Stimulated activated CD4-positive, alpha-beta T cell treated with anti-CD3 and anti-CD28 coated beads, Interleukin-12 subunit alpha, Interleukin-12 subunit beta, amount 100 ng/mL, for 48 hours (primary cell): ENCODE measurements around the gene LPP.

Source experiments
- DNase-seq, 3 donors: peaks; one replicate each; pipeline ENCODE4 v3.0.0-alpha.2; 2020; ENCODE audit warnings: low read depth in 2 of 3, low spot score in 1 of 3

LPP gene

DNA sequence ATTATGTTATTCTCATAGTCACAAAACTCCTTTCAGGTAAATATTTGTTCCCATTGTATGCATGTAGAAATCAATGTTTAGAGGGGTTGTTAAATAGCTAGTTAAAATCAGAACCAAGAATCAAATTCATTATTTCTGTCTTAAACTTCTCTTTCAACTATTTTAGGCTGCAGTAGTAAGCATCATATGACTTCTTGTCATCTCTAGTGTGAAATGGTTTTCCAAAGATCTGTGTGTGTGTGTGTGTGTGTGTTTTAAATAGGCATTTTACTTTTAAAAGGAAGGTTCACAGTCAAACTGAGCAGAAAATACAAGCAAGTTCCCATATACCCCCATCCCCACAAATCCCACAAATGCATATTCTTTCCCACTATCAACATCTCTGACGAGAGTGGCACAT lies 506.5 kb downstream of the LPP start:
- no peak for DNase-seq

DNA sequence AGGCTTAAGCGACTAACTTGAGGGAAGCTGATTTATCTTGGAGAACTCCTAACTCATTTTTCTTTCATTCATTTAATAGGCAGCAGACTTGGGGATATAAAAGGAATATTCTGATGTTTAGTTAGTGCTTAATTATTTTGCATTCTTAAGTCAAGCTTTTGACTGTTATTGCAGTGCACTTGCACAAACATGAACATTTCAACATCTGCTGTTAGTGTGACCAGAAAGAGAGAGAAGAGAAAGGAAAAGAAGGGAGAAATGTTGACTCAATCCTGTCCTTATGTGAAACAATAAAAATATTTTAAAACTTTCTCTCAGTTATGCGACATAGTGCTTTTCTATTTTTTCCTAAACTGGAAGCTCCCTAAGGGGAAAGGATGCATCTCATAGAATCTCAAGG lies 507.8 kb downstream of the LPP start:
- no peak for DNase-seq

DNA sequence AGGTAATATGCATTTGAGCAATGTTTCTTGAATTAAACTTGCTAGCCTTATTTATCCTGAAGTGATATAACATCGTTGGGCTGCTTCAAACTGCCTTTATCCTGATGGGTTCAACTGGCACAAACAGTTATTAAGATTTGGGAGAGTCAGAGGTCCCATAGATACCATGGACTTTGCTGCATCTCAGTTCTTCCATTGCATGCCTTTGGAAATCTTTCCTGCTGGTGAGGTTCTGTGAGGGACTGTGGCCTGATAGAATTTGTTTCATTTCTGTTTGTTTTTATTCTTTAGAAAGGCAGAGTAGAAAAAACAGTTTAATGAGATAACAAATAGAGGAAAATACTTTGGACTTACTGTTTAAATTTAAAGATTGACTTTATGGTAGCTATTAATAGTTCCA lies 508.3 kb downstream of the LPP start:
- no peak for DNase-seq

DNA sequence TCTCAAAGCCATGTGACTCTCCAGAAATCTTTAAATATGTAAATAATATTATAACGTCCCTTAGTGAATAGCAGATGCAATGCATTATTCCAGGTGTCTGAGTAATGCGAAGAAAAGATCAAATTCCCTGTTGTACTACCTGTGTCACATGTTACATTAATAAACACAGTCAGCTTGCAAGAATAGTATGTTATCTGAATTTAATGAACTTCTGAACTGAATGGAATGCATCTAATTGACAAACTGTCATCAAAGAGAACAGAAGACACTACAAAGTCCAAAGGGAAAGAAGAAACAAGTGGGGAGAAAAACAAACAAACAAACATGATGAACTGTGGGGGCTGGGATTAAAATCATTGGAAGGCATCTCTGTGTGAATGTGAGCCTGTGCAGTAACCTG lies 508.8 kb downstream of the LPP start:
- DNase-seq, result no peak

DNA sequence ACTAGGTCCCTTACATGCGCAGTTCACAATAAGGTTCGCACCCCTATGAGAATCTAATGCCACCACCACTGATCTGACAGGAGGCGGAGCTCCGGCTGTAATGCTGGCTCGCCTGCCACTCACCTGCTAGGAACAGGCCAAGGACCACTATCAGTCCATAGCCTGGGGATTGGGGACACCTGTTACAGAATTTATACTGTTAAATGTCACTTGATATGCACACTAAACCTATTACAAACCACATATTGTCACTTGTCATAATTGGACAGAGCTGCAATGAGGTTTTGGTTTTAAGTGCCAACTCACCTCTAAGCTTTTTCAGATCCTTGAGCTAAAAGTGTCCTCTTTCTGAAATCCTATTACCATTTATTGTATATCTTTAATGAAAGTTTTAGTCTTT lies 509.9 kb downstream of the LPP start:
- DNase-seq, result no peak

DNA sequence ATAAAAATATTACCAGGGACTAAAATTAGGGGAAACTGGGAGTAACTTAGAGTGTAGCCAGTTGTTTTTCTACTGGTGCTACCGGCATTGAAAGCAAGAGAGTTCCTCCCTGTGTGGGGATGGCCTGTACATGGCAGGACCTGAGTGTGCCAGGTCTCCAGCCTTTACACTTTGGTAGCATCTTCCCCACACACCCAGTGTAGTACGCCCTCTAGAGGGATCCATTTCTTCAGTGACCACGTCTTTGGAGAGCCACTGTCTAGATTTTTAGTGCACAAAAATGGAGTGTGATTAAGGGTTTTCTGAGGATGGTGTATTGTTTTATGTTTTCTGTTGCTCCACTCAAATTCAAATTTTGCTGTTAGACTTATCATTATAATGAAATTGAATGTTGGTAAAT lies 510.8 kb downstream of the LPP start:
- DNase-seq, result no peak

DNA sequence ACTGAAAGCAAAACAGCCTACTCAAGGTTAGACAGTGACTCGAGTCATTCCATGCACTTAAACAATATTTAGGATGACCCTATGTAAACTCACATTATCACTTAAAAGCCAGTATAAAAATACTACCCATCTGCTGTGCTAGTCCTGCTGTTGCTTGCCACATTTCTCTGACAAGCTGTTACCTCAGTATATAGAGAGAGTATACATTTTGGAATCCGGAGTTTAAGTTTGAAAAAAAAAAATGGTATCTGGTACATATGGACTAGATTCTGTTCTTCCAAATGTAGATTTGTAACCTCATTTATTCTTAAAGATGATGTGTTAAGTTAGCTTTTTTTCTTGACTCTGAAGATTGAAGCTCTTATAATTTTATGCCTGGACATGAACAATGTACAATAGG lies 514.0 kb downstream of the LPP start:
- DNase-seq, result no peak

DNA sequence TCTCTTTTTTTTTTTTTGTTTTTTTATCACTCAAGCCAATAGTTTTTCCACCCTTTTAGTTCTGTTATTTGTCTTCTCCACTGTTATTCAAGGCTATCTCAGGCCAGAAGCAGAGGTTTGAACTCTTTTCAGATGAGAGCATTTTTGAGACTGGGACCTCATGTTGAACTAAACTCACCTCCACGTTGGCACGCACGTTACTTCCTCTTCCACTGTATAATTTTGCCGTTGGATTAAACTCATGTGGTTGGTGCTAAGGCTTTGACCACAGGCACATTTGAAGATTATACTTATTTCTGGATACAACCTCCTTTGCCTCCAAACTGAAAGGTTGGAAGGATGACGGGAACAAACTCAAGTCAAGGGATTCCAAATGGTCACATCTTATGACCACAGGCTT lies 516.5 kb downstream of the LPP start:
- no peak for DNase-seq

DNA sequence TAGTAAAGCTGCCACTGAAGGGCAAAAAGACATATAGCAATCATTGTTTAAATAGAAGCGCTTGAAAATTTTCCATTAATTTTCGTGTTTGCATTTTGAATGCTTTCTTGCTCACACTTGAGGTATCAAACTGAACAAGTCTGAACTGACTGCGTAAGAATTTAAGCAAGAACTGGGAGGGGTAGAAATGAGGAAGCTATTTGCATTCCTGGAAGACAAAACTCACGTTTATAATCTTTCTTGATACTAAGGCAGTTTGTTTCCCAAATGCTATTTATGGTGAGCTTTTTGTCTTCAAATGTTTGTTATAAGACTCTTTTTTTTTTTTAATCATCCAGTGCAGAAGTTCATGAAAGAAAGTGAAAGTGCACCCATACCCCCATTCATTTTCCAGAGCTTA lies 518.0 kb downstream of the LPP start:
- DNase-seq, result no peak

DNA sequence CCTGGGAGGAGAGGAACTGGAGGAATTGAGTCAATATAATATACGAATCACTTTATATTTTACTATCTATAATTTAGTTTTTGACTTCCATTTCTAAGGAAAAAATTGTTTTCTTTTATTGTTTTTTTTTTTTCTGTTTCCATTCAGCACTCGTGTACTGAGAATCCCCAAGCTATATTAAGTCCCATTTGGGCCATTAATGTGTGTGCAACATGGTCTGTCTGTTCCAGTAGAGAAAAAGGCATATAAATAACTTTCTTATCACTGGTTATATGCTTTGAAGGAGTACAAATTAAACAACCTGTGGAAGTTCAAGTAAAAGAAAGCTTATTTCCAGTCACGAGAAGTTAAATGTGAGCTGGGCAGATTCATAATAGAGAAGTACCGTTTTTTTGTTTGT lies 518.9 kb downstream of the LPP start:
- no peak for DNase-seq

DNA sequence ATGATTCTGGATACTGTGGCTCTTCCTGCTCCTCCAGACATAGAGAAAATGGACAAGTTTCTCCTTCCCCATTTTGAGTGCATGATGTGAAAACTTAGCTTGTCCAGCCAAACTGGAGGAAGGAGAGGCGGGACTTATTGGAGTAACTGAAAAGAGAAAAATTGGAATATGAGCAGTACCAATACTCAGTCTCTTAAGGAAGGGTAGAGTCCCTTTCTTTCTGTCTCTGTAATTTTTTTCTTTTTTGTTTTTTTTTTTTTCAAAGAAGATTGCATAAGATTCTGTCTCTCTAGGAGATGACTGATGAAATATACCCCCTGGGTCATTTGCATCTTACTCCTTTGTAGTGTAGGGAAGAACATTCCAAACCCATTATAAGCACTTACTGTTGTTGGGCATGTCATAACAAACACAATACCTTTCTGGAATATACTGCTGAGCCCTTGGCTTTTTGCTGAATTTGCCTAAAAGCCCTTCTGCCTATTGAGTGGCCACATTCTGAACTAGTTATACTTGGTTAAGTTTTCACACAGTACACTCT lies 519.8 kb downstream of the LPP start:
- no peak for DNase-seq

DNA sequence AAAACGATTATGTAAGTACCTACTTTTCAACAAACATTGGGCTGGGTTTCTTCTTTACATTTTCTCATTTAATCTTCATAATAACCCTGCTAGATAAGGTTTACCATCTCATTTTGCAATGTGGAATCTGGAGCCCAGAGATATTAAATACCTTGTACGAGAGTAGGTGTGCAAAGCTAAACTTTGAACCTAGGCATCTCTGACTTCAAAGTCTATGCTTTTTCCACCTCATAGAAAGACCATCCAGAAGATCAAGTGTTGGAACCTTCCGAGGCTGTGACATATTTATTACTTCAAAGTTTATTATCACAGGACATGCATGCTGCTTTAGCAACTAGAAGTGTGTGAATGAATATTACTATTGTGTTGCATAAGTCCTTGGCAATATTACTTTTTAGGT lies 520.6 kb downstream of the LPP start:
- no peak for DNase-seq

DNA sequence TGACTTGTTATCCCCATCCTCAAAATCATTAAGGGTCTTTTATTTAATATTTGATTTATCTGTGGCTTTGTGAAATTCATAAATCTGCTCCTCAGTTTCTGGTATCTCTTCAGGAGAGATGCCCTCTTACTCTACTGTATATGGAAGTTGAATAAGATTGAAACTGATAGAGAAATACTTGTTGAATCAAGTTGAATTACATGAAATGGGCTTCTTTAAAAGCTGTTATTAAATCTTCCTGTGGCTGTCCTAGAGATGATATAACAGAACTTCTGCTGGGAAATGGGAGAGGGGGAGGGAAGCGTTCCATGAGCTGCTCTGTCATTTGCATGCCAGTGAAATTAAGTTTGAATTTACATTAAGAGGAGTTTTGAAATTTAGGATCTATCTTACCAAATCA lies 523.4 kb downstream of the LPP start:
- DNase-seq, result no peak

DNA sequence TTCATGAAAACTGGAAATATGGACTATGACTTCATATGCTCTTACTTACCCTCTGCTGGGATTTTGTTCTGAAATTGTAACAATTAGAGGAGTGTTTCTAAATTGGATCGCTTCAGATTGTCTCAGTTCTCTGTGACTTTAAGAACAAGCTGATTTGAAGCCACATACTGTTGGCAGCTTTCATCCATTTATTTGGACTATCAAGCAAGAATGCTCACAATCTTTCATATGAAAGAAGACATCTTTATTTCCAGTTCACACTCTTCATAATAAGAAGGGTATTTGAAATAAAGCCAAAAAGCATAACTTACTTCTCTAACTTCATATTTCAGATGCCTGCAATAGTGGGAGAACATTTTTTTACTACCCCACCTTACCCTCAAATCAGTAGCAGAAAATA lies 526.2 kb downstream of the LPP start:
- no peak for DNase-seq

DNA sequence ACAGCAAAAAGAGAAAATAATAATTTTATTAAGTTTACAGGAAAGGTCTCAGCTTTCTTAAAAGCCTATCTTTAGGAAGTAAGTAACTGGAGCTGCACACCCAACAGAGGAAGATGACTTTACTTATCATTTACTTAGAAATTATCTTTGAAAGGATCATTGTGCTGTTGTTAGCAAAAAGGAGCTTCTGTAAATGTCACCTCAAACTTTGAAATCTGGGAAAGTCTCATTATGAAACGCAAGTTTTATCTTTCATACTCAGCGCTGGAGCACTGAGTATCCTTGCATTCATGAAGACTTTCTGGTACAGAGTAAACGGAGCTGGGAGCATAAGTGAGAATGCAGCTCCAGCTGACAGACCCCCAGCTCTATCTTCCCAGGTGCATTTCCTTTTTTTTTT lies 526.6 kb downstream of the LPP start:
- no peak for DNase-seq

DNA sequence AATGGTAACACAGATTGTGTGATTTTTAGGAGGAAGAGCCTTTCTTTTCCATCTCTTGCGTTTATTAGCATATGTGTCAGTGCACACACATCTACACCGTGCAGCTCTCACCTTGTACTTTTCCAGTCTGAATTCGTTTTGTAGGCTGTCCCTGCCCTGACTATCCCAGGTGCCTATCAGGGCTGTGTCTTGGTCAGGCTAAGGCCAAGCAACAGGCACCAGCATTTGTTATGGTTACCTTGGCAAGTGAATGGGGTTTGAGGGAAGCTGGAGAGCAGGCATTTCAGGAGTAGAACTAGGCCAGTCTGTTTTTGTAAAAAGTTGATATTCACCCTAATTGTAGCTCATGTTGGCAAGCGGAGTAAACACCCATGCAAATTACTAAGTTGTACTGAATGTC lies 528.4 kb downstream of the LPP start:
- DNase-seq, result no peak

DNA sequence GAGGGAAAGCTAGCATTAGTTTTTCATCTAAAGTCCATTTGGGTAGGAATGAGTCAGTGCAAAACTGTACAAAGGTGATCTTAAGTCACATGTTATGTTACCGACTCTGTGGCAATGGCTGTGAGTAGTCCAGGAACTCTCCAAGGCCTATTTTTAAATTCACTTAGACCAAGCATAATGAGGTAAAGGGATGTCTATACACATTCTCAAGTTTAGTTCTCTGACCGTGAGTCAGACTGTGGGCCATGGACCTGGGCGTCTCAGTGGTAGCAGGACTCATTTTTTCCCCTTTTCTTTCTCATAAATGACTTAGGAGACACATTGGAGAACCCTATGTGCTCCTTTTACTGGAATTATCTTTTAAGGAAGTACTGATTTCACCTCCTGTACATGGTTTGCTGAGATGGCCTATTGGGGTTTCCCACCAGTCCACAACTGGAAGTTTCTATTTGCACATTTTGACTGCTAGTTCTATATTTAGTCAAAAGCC lies 529.1 kb downstream of the LPP start:
- DNase-seq, result peak; percentile 37 to 57 (median 40)

DNA sequence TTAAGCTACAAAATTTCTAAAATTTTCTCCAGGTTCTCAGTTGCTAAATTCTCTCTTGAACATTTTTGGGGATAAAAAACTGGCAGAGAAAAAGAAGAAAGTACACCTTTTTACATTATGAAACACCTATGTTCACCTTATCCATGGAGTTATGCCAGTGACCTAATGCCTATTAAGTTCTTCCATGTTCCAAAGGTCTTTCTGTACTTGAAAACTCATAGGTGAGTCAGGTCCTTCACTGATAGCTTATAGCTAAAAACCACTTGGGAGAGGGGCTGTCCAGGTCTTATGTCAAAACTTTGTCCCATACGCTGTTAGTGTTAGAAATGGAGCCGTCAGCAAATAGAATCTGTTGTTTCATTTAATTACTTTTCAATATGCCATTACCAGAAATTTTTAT lies 530.3 kb downstream of the LPP start:
- no peak for DNase-seq

DNA sequence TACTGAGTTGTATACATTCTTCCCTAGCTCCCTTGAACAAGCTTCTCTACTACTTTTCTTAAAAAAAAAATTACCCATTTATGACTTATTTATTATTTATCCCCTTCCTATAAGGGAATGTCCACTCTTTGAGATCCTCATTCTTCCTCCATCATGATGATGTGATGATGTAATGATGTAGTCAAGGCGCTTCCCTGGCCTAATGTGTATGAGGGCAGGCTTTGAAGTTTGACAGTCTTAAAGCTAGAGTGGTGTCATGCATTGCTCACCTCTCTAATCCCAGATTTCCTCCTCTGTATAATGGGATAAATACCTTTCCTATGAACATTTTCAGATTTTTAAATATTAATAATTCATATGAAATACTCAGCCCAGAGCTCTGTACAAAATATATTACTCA lies 531.8 kb downstream of the LPP start:
- no peak for DNase-seq

DNA sequence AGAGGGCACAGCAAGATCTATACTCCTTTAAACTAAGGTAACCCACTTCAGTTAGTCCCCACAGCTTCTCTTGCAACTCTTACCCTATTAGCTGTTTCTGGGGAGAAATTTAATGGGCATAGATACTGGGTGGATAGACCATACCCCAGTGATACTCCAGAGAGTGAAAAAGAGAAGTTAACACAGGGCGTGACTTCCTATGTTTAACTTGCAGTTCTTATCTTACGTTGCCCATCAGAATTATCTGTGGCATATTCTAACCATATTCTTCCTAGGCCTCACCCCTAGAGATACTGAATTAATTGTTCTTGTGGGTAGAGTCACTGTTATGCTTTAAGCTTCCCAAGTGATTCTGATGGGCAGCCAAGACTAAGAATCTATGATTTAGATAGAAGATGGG lies 532.4 kb downstream of the LPP start:
- DNase-seq, result no peak

DNA sequence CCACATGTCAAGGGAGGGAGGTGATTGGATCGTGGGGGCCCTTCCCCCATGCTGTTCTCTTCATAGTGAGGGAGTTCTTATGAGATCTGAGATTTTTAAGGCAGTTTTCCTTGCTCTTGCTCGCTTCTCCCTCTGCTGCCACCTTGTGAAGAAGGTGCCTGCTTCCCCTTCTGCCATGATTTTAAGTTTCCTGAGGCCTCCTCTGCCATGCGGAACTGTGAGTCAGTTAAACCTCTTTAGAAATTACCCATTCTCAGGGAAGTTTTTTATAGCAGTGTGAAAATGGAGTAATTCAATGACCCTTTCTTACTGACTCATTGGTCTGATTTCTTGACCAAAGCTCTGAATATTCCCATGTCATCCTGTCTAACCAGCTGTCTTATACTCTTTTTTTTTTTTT lies 533.4 kb downstream of the LPP start:
- DNase-seq, result no peak

DNA sequence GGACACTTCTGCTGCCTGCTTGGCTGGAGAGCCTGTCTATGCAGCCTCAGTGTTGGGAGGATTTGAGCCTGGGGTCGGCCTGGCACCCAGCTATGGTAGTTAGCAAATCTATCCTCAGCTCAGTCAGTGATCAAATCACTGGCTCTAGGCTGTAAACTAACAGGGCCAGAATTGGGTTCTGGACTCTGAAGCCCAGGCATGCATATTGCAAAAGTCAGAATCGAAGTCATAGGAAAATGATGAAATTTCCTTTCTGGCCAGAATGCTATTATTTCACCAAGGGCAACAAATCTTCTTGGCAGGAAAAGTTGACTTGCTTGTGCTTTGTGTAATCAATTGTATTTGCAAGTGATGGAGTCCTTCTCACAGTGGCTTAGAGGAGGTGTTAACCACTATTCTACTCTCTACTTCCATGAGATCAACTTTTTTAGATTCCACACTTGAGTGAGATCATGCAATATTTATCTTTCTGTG lies 535.2 kb downstream of the LPP start:
- no peak for DNase-seq

DNA sequence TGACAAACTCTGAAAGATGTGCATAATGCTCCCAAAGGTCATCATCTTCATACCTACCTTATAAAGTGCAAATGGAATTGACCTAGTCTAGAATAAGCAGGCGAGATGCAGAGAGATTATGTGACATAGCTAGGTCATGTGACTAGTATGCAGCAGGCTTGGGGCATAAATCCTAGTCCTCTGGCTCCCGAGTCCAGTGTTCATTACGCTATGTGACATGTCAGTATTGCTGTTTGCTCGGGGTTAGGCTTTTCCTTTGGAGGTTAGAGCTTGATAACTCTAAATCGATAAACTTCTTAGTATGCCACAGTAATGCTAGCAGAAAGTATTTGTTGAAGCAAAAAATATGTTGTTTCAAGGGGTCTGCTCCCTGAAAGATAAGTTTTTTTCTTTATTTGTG lies 536.1 kb downstream of the LPP start:
- DNase-seq, result no peak

DNA sequence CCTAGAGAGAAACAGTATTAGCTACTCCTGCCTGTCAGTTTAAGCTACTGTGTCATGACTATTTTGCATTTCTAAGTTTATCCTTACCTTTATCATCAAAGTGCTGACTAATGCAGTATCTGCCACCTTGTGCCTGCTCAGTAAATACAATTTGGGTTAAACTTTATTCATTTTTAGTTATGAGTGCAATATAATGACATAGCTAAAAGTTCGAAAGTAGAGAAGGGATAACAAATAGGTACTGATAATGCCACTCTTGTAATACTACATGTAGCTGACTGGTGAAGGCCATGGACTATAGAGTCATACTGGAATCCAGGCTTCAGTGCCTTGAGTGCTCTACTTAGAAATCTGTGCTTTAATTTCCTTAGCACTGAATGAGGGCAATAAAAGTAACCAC lies 537.0 kb downstream of the LPP start:
- no peak for DNase-seq
